ENCODE data around the gene RAB8B.

DNA sequence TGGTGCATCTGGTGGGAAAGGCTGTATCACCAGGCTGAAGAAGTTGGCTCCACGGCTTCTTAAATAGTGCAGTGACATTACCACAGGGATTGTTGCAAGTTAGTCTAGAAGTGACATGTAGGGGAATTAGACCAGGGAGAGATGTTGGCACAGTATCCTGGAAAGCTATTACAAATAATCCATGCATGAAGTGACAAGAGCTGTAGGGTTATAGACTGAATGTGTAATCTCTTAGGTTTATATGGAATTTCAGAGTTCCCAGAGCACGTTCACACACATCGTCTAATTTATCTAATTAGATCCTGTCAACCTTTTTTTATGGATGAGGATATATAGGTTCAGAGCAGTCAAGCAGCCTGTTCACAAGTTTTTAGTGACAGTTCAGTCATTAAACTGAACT, 50.7 kb downstream of the RAB8B start:
- TF ChIP-seq POLR2A (IDR thresholded peaks at IDR 0.05) = no peak
- TF ChIP-seq CTCF (IDR thresholded peaks at IDR 0.05) = no peak
- TF ChIP-seq POLR2AphosphoS5 (IDR thresholded peaks at IDR 0.05) = no peak
- no peak for TF ChIP-seq EP300 (IDR thresholded peaks at IDR 0.05)
